Lower leg skin (tissue), 3 donors: ENCODE measurements around the gene PQBP1.

Experiments used
- CTCF ChIP-seq, 3 donors: fragments of 450-650 bp; IDR thresholded peaks; one replicate each; pipeline ENCODE4 v1.5.1; 2016; ENCODE audit warnings: antibody characterized with exemption in 3 of 3, mild to moderate bottlenecking in 3 of 3, moderate library complexity in 2 of 3
- POLR2A ChIP-seq, 2 donors: fragments of 450-650 bp; IDR thresholded peaks; one replicate each; pipeline ENCODE4 v1.6.1; 2016 to 2017; ENCODE audit warnings: antibody characterized with exemption in 2 of 2, mild to moderate bottlenecking in 1 of 2, moderate library complexity in 1 of 2

DNA sequence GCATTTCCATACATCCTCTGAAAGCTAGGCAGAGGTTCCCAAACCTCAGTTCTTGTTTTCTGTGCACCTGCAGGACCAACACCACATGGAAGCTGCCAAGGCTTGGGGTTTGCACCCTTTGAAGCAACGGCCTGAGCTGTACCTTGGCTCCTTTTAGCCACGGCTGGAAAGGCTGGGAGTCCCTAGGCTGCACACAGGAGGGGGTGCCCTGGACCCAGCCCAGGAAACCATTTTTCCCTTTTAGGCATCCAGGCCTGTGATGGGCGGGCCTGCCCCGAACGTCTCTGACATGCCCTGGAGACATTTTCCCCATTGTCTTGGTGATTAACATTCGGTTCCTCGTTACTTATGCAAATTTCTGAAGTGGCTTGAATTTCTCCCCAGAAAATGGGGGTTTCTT lies 44.9 kb upstream of the PQBP1 start:
- TF ChIP-seq CTCF (IDR thresholded peaks at IDR 0.05) (no peak), POLR2A (IDR thresholded peaks at IDR 0.05) (no peak)
